ENCODE measurements around the gene CPNE7. TPM values are rescaled to one million over a fixed set of nuclear protein-coding genes. Genes with fewer than 3 reads are reported as not detected.

CPNE7 gene
- total and polyA plus RNA-seq, 2 of the 13 experiments (the other 11 are each of a cell fraction or from before 2014, with no cell fraction given): 0.59 TPM; not detected in 1

DNA sequence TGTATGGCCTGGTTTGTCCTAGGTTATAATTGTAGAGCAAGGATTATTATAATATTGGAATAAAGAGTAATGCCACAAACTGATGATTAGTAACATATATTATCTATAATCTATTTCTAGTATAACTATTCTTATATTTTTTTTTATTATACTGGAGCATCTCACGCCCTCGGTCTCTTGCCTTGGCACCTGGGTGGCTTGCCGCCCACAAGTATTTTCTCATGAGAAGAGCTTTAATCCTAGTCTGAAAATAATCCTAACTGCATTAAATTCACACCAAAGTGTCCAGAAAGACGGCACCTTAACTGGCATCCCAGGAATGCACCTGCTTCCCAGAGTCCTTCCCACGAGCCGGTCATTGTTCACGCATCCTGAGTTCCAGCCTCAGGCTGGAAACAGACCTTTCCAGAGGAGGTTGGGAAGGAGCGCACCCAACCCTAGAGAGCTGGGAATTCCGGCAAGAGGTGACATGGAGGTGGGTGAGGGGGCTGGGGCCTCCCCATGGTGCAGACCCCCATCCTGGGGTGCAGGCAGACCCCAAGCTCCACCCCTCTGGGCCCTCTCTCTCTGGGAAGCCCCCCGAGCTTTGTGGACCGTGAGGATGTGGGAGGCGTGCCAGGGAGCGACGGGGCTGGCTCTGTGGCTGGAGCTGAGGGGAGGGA is 66.0 kb downstream of the CPNE7 start:
- FAIRE-seq (no peak), ATAC-seq (no peak), DNase-seq (ENCODE audit: low spot score) (no peak)
- BruUV-seq (replicated peaks): TSS peak; percentile 32
- ChIA-PET CTCF (ENCODE audit: low intra/inter-chr PET ratio, low total read pairs) (interaction anchor here (1.0 to 2.7 kb wide), 4 partner anchors 16 to 42 kb away, joined by 3 to 34 read pairs (median 10); partner anchors contain the start of genes CHMP1A, DPEP1 and SPATA33), POLR2A (interaction anchor here (1.0 kb wide), 1 partner anchor 76 kb away, joined by 3 read pairs; no protein-coding TSS in a partner anchor)
- Histone ChIP-seq H3K27ac (ENCODE audit: extremely low read length, insufficient read depth, low read length) (no peak overlapping the region), H3K79me2 (ENCODE audit: insufficient read depth, low read length) (no peaks in the 10 kb centered on the region), H3K4me1 (ENCODE audit: insufficient read depth, low read length) (peaks cover 18% of the 10 kb centered on the region), H2AFZ (ENCODE audit: low read length) (no peak overlapping the region), H3K27me3 (ENCODE audit: control insufficient read depth in 1 of 2, insufficient read depth in 2 of 2, low read length in 2 of 2) (no peaks in the 10 kb centered on the region), H3K4me3 (replicated peaks in 1 of 3; ENCODE audit: insufficient read depth in 1 of 3, low read depth in 2 of 3, low read length in 3 of 3) (0 out of 6 replicates have a peak overlapping the region, but pooled peaks of 1 of the 3 experiments have one; percentile 67), H3K36me3 (replicated peaks in 1 of 2; ENCODE audit: control insufficient read depth in 1 of 2, insufficient read depth in 2 of 2, low read length in 2 of 2) (peaks cover 13 to 17% of the 10 kb centered on the region in 2 experiments; a peak in 4 of 5 replicates), H4K20me1 (ENCODE audit: insufficient read depth, low read length) (no peaks in the 10 kb centered on the region), H3K9me3 (ENCODE audit: low read length) (no peaks in the 10 kb centered on the region), H3K9ac (ENCODE audit: insufficient read depth, low read depth, low read length) (no peak overlapping the region), H3K4me2 (ENCODE audit: low read depth, low read length) (peak overlapping the region; percentile 91)
- in situ Hi-C loops (cut with HindIII; ENCODE audit: extremely low pct_ligation_motif_present, low pct_unique_long_range_greater_than_20kb) (loop anchor here (5.0 kb wide), 1 partner anchor 39 kb away; no protein-coding TSS in a partner anchor), intact Hi-C loops (cut with micrococcal nuclease; ENCODE audit: unreplicated experiment) (loop anchor here (1.0 kb wide), 2 partner anchors 26 to 42 kb away; no protein-coding TSS in a partner anchor)
- TF ChIP-seq ZNF296 (CRISPR knock-in tag; conservative IDR thresholded peaks at IDR 0.05) (no peak), ZNF747 (CRISPR knock-in tag; IDR thresholded peaks at IDR 0.05; ENCODE audit: borderline replicate concordance) (no peak), BCL6 (CRISPR knock-in tag; IDR thresholded peaks at IDR 0.05) (no peak), DPF2 (CRISPR knock-in tag; IDR thresholded peaks at IDR 0.05; ENCODE audit: borderline replicate concordance, low read depth) (no peak), SNRNP70 (IDR thresholded peaks at IDR 0.05; ENCODE audit: low read depth, low read length) (no peak), ZNF768 (CRISPR knock-in tag; IDR thresholded peaks at IDR 0.05) (peak; percentile 37; the same call in 1 of the 2 replicates), BORCS8-MEF2B (CRISPR knock-in tag; IDR thresholded peaks at IDR 0.05) (0 out of 2 replicates have a peak, but pooled peaks have one; percentile 16), ZNF780A (CRISPR knock-in tag; IDR thresholded peaks at IDR 0.05) (no peak), THYN1 (CRISPR knock-in tag; IDR thresholded peaks at IDR 0.05; ENCODE audit: borderline replicate concordance, low read depth) (no peak), ZNF30 (CRISPR knock-in tag; IDR thresholded peaks at IDR 0.05) (no peak), BHLHE40 (IDR thresholded peaks at IDR 0.05; ENCODE audit: low read length) (no peak), ZNF564 (CRISPR knock-in tag; IDR thresholded peaks at IDR 0.05) (no peak), ZMYM4 (CRISPR knock-in tag; IDR thresholded peaks at IDR 0.05) (no peak), NONO (IDR thresholded peaks at IDR 0.05) (no peak), NONO (CRISPR knock-in tag; conservative IDR thresholded peaks at IDR 0.05) (no peak), CAMTA2 (CRISPR knock-in tag; IDR thresholded peaks at IDR 0.05; ENCODE audit: borderline replicate concordance) (no peak), GABPA (IDR thresholded peaks at IDR 0.05; ENCODE audit: low read depth, low read length) (no peak), GABPA (CRISPR knock-in tag; IDR thresholded peaks at IDR 0.05; ENCODE audit: low read depth) (0 out of 2 replicates have a peak, but pooled peaks have one; percentile 18), ZNF484 (CRISPR knock-in tag; IDR thresholded peaks at IDR 0.05; ENCODE audit: borderline replicate concordance, low read depth) (no peak), ZSCAN21 (CRISPR knock-in tag; IDR thresholded peaks at IDR 0.05; ENCODE audit: borderline replicate concordance) (no peak)
- TF ChIP-seq, protein P1, sequence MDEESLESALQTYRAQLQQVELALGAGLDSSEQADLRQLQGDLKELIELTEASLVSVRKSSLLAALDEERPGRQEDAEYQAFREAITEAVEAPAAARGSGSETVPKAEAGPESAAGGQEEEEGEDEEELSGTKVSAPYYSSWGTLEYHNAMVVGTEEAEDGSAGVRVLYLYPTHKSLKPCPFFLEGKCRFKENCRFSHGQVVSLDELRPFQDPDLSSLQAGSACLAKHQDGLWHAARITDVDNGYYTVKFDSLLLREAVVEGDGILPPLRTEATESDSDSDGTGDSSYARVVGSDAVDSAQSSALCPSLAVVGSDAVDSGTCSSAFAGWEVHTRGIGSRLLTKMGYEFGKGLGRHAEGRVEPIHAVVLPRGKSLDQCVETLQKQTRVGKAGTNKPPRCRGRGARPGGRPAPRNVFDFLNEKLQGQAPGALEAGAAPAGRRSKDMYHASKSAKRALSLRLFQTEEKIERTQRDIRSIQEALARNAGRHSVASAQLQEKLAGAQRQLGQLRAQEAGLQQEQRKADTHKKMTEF (CRISPR knock-in tag; IDR thresholded peaks at IDR 0.05): 0 out of 2 replicates have a peak, but pooled peaks have one; percentile 0
- 27% methylated on average over 14 of the region's 14 CpGs for WGBS (ENCODE audit: low lambda C conversion rate)

Measured in HepG2 (cell line).